ENCODE results near the gene SYNM.

SYNM gene

DNA sequence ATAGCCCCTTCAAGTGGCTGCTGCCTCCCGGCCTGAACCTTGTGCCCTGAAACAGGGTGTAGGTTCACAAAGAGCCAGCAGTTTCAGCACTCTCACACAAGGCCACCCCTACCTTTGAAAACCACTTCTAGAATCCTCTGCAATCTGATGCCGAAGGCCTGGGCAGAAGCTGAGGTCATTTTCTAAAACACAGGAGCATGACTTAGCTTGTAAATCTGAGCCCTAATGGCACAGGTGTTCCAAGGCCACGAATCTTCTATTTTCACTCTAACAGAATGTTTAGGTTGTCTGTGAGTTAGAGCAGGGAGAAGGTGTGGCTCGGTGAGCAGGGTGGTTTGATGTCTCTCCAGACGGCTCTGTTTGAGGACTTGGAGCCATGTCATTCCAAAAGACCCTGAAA, 62.3 kb downstream of the SYNM start:
- DNase-seq (ENCODE audit: low read depth in 3 of 3) = no peak

DNA sequence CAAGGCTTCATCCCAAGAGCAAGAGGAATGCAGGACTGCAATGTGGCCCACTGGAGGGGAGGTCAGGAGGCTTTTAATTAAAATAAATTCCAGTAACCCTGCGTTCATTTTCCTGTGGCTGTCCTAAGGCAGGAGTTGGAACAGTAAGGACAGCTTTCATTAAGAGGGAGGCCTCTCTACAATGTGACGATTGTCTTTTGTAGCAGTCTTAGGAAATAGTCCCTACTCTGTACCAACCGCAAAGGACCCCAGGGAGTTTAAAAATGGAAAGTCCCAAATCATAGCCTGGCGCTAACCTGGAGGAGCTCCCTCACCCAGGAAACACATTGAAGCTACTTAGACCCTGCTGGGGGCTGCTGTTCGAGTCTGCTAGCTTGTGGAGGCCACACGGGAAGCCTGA, 62.8 kb downstream of the SYNM start:
- DNase-seq (ENCODE audit: low read depth in 3 of 3) = no peak

DNA sequence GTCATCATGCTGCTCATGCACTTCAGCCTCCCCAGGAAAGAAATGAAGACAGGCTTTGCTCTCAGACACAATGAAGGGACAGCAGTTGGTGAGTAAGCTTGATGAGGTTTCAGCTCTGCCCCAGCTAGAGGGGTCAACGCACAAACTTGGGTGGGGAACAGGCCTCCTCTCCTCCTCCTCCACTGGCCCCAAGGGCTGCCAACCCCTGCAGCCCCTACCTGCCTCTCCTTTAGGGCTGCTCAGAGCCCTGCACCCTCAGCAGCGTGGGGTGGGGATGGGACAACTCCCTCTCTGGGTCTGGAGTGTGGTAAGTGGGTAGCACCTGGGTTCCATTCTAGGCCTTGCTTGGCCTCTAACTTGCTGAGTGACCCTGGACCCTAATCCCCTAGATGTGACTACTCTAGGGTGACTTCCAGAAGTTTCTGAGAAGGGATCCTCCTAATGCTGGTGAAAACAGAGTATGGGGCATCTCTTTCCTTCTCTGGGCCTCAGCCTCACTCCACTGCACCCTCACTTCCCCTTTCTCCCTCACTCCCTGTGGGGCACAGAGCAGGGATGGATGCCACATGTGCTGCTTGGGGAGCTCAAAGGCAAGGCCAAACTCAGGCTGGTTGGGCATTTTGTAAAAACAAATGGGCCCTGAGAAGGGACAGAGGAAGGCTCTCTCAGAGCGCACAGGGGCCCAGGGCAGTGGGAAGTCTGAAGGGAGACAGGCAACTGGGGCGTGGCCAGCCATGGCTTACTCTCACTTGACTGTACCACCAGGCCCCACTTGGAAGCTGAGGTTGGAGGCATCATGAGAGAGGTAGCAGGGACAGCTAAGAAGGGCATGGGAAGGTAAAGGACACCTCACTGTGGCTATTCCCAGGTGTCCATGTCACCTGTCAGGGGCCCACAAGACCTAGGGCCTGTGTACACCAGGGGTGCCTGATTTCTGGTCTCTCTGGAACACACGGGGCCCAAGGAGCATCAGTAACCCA, 64.0 kb downstream of the SYNM start:
- no peak for DNase-seq (ENCODE audit: low read depth in 3 of 3)

DNA sequence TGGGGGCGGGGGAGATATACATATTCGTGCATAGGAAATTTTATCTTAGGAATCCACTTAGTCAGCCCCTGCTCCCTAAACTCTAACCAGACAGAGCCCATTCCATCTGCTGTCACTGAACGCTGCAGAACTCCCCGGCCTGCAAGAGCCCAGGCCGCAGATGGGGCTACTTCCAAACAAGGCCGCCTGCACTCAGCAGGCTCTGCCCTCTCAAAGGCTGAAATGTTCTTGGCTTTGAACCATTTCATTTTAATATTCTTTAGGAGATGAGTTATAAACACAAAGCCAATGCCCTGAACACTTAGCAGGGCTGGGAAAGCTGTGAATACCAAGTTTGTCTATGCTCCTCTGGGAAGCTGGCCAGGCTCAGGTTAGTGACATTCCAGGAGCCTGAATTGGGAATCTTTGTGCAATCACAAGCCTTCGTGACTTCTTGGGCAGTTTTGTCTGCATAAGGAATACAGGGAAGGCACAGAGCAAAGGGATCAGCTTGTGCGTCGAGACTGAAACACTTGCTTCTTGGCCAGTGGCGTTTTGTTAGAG, 65.0 kb downstream of the SYNM start:
- DNase-seq (ENCODE audit: low read depth in 3 of 3) = no peak

DNA sequence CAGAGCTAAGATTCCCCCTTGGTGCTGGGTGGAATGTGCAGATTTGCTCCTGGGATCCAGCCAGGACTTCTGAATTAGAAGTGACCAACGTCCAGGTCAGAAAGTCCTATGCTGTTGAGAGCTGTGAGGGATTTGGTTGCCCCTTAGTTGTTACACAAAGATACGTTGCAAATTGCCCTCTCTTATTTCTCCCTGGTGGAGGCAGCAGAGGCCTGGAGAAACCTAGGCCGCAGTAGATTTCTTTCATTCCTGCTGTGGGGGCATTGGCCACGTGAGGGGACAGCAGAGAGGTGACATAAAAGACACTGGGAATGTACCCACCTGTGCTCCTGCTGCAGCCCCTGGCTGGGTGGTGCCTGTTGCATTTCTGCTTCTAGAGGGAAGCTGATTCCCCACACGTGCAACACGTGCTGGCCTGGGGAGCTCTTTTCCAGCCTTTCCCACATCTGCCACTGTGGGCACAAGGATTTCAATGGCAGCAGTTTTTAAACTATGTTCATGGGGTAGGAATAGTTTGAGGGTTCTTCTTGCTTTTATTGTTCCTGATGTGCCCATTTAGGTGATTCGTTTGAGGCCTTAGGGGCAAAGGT, 65.7 kb downstream of the SYNM start:
- DNase-seq (ENCODE audit: low read depth in 3 of 3) = no peak

DNA sequence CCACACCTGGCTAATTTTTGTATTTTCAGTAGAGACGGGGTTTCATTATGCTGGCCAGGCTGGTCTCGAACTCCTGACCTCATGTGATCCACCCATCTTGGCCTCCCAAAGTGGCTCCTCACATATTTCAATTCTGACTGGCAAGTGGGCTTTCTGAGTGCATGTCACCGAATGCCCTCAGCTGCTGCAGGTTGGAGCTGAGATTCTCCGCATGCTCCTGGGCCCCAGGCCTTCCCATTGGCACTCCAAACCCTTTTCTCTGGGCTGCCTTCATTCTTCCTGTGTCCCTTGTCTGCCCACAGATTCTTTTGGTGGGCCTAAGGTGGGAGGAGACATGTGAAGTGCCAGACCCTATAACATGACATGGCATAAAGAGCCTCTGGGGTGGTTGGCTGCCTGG, 67.3 kb downstream of the SYNM start:
- DNase-seq (ENCODE audit: low read depth in 3 of 3) = no peak

DNA sequence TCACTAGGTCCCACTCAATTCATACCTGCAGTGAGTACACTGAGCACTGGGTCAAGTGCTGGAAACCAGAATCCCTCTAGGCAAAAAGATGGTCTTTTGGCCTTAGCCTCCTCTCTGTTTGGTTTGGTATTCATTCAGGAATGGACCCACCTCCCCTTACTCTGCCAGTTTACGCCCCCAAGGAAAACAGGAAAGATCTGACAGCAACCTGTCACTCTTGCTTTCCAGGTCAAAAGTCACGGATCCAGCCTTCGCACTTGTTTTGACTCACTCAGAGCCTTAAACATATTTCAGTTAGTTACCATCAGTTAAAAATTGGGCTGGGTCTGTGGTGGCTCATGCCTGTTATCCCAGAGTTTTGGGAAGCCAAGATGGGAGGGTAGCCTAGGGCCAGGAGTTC, 68.1 kb downstream of the SYNM start:
- DNase-seq (ENCODE audit: low read depth in 3 of 3) = no peak

DNA sequence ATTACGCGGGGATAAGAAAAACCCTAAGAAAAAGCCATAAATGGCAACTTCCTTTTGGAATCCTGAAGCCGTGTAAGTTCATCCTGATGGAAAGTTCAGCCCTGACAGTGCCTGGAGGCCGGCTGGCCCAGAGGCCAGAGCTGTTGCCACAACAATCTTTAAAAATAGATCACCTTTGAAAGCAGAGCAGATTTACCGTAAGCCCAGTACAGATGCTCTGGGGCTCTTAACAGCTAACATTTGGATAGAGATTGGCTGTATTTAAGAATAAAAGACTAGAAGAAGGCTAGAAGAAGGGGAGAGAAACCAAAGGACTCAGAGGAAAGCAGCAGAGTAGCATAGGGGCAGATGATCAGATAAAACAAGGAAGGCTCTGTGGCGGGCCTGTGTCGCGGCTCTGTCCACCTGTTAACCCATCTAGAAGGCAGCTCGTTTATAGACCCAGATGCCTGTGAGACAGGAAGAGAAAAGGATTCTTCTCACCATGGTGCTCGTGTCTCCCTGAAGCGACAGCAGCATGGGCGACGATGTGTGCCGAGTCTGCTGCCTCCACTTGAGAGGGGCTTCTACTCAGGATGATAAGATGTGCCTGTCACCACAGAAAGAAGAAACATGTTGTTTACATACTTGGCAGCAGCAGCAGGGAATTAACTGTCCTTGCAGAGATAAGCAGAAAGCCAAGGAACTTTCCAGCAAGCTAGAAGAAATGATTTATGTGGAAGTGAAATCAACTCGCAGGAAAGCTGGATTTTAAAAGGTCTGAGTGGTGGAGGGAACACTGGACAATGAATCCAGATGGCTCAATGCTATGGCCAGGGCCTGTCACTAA, 69.9 kb downstream of the SYNM start:
- DNase-seq (ENCODE audit: low read depth in 3 of 3) = no peak

DNA sequence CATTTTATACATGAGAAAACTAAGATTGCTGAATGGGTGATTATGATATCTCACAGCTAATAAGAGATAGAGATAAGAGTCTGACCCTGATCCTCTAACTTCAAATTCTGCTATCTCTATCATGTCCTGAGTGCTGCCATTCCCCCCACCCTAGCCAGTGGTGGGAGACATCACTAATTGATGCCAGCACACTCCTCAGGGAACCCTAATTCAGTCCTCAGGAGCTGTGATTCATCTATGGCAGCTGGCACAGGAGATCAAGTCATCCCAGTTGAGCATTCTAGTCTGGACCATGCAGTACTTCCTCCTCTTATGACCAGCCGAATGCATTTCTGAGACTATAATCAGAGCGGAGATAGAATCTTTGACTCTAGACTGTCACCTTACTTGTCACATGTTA, 71.9 kb downstream of the SYNM start:
- DNase-seq (ENCODE audit: low read depth in 3 of 3) = no peak

DNA sequence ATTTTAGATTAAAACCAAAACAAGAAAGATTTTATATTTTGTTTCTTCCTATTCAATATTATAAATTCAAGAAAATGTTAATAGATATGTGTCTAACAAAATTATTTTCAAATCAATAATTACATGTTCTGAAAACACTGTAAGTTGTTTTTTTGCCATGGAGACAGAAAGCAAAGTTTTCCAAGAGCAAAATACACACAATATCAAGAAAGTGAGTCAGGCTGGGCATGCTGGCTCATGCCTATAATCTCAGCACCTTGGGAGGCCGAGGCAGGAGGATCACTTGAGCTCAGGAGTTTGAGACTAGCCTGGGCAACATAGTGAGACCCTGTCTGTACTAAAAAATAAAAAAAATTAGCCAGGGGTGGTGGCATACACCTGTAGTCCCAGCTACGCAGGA, 72.8 kb downstream of the SYNM start:
- DNase-seq (ENCODE audit: low read depth in 3 of 3) = no peak

DNA sequence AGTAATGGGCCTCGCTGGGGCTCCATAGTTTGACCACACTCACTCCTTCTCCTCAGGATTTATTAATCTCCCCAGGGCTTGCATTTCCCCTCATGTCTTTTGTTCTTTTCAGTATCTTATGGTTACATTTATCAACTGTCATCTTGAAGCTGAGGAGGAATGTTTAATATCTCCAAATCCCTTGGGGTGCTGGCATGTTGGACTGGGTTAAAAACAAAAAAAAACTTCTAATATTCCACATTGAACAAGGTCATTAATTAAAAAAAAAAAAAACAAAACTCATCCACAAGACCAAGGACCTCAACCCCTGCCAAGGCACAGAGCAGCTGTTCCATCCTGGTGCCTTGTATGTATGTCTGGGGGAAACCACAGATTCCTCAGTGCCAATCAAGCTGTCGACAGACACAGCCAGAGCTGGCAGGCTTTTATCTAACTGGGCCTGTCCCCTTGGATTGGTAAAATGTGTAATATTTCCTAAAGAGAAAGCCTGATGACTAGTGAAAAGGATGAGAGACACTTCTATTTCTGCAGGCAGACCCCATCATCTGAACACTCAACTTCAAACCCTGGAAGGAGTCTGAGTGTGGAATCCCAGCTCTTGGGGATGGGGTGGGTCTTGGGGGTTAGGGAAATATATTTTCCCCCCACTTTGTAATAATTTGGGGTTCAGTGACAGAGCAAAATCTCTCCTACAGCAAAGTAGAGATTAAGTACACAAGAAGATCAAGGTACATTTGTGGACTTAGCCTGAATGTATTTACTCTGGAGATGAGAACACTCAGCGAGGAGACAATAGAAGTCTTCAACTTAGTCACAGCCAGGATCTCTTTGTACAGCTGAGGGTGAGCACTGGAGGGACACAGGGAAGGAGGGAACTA, 75.4 kb downstream of the SYNM start:
- DNase-seq (ENCODE audit: low read depth in 3 of 3) = no peak

DNA sequence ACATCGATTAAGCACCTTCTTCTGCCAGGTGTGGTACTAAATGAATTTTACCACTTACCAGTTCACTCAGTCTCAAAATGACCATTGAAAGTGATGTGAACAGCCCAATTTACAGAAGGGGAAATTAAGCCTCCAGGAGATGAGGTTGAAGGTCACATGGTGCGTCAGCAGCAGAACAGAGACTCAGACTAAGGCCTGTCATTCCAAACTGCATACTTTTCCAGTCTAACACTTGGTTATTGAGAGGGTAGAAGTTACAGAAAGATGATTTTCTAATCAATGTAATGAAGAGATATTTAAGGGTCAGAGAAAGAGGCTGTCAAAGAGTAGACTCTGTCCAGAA, 76.1 kb downstream of the SYNM start:
- DNase-seq (ENCODE audit: low read depth in 3 of 3) = no peak

DNA sequence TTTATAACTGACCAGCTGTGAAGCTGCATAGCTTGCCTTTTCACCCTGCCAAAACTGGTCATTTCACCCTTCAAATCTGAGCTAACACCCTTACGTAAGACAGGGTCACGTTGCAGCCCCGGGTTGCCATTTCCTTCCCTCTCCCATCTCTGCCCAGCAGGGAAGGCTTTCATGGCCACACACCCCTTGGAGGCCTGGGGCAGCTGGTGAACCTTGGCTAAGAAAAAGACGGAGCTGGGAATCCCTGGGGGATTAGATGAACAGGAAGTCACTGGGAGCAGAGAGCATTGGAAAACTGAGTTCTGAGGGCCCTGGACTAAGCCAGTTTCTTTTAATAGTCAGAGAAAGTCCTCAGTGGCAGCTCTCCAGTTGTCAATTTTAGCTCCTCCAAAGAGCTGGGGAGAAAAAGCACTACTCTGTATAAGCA, 76.7 kb downstream of the SYNM start:
- no peak for DNase-seq (ENCODE audit: low read depth in 3 of 3)

DNA sequence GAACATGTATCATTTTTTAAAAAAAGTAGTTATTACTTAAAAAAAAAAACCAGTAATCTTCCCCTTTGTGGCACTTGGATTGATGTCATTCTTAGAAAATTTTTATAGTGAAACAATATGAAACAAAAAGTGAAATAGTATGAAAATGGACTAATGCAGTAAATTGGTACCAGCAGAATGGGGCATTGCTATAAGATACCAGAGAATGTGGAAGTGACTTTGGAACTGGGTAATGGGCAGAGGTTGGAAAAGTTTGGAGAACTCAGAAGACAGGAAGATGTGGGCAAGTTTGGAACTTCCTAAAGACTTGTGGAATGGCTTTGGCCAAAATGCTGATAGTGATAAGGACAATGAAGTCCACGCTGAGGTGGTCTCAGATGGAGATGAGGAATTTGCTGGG, 77.9 kb downstream of the SYNM start:
- DNase-seq (ENCODE audit: low read depth in 3 of 3) = no peak

Data from stimulated activated CD4-positive, alpha-beta T cell treated with anti-CD3 and anti-CD28 coated beads, TNF-alpha, amount 100 ng/mL, for 4 hours (primary cell).